ENCODE measurements around the gene MGA.

Gene MGA

DNA sequence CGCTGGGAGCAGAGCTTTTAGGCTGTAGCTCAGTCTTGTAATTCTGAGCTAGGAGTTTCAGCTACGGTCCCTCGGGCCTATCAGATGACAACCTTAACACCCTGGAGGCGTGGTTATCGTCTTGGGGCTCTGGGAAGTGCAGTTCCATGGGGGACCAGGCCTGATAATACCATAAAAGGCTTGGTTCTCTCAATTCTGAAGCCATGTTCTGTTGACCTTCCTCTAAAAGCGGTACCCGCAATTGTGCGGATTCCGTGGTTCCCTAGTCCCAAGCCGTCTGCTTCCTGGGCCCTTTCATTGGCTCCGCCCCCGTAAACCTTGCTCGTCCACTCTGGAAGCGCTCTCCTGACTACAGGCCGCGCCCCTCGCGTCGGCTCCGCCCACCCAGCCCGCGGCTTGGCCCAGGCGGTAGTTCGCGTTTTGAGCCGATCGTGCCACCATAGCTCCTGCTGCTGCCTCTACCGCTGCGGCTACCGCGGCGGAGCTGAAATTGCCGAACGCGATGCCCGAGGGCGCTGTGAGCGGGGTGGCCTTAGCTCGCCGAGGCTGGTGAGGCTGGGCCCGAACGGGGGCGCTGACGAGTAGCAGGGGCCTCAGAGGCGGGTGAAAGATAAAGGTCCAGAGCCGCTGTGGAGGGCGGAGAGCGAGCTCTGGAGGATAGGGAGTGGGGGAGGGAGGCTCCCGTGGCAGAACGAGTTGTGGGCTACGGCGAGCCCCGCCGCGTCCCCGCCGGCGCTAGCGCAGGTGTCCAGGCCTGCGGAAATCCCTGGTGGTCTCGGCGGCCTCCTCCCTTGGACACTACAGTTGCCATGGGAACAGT, 114.1 kb downstream of the MGA start, which contains the start of gene MAPKBP1:
TSS of gene MAPKBP1 (plus strand) at position 423 of the 820 bp plus-strand sequence. CDS start 792 bp downstream, outside the sequence.
- peak; percentile 94 to 97 for DNase-seq (ENCODE audit: low spot score in 2 of 2)
- Mint-ChIP-seq H3K4me1 (peaks cover 36% of the 10 kb centered on the region), H3K36me3 (peaks cover 2% of the 10 kb centered on the region), H3K9me3 (no peaks in the 10 kb centered on the region), H3K27ac (peak within 1 kb of the TSS; percentile 73), H3K4me3 (peak within 1 kb of the TSS; percentile 95), H3K27me3 (no peaks in the 10 kb centered on the region)
- peak; percentile 85 for ATAC-seq (ENCODE audit: low read depth)

DNA sequence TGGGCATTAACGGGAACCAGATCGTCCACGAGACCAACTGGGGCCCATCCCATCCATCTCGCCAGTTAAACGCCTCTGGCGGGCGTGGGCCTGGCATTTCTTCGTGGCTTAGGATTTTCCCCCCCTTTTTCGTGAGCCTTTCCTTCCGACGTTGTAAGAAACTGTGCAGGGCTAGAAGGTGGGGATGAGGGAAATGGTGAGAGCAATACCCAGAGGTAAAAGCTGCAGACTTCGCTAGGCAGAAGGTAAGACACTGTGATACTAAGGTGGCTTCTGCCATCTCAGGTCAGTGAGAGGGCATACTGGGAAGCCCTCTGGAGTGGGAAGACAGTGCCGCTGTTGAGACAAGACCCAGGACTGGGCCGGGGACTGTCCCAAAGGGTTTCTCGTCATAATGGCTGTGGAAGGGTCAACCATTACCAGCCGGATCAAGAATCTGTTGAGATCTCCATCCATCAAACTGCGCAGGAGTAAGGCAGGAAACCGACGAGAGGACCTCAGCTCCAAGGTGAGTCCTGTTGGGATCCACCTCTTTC, 114.7 kb downstream of the MGA start:
- ATAC-seq (ENCODE audit: low read depth) (no peak), DNase-seq (ENCODE audit: low spot score in 2 of 2) (no peak)
- no peaks in the 10 kb centered on the region for H3K9me3 Mint-ChIP-seq
- peaks cover 4% of the 10 kb centered on the region for H3K36me3 Mint-ChIP-seq
- no peaks in the 10 kb centered on the region for H3K27me3 Mint-ChIP-seq
- H3K4me1 Mint-ChIP-seq, result peaks cover 41% of the 10 kb centered on the region
- peak overlapping the region; percentile 73 for H3K27ac Mint-ChIP-seq
- peak overlapping the region; percentile 95 for H3K4me3 Mint-ChIP-seq

DNA sequence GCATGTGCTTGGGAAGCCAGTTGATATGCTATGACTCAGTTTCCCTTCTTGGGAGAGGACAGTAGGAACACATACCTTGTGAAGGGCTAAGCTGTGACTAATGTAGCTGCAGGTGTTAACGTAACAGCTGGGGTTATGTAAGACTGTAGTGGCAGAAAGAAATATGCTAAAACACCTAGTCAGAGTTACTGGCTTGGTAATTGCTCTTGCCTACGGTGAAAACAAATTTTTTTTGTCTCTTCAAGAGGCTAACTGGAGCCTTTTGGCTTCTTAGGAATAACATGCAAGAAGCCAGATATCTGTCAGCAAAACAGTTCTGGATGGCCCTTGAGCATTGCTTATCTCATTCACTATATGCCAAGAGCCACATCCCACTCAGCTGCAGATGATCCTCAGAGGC, 115.4 kb downstream of the MGA start:
- Mint-ChIP-seq H3K9me3 (no peaks in the 10 kb centered on the region), H3K4me1 (peaks cover 43% of the 10 kb centered on the region), H3K4me3 (peak overlapping the region; percentile 95), H3K36me3 (peaks cover 7% of the 10 kb centered on the region), H3K27me3 (no peaks in the 10 kb centered on the region), H3K27ac (no peak overlapping the region)
- DNase-seq (ENCODE audit: low spot score in 2 of 2) (no peak), ATAC-seq (ENCODE audit: low read depth) (no peak)

DNA sequence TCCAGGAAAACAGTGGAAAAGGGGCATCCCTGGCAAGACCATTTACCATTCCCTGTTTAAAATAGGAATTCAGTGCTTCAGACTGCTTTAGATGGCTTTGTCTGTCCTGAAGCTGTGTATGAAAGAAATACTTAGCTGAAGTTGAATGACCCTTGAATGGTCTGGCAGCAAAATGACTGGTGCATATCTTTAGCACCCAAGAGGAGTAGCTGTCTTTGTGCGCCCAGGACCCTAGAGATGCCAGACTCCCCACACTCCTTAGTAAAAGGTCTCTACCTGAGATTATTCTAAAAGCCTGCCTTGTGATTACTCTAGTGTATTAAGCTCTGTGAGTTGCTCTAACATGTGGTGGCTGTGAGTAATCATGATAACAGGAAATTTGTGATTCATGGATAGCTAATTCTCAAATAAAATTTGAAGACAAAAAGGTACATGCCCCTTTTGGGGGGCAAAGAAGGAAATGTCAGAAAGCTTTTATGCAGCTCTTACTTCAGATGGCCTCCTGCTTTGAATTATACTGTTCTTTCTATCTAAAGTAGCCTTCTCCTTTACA, 117.3 kb downstream of the MGA start:
- Mint-ChIP-seq H3K4me1 (peaks cover 43% of the 10 kb centered on the region), H3K36me3 (peaks cover 7% of the 10 kb centered on the region), H3K27me3 (no peaks in the 10 kb centered on the region), H3K9me3 (no peaks in the 10 kb centered on the region), H3K27ac (no peak overlapping the region), H3K4me3 (no peak overlapping the region)
- ATAC-seq (ENCODE audit: low read depth) (no peak), DNase-seq (ENCODE audit: low spot score in 2 of 2) (no peak)

DNA sequence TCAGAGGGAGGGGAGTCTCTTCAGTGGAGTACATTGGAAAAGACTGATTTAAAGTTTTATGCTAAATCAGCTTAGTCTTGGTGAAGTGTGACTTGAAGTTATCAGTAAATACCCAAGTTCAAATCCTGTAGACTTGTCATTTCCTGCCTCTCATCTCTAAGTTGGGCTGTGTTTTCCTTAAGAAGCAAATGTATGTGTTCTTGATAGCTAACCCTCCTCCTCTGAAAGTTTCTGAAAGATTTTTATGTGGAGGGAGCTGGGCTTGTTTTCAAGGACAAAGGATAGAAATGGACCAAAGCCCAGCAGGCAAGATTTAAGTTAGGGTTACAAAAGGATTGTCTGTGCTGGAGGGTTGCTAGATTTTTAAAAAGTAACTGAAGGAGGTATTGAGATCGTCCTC, 118.3 kb downstream of the MGA start:
- H3K27ac Mint-ChIP-seq, result no peak overlapping the region

DNA sequence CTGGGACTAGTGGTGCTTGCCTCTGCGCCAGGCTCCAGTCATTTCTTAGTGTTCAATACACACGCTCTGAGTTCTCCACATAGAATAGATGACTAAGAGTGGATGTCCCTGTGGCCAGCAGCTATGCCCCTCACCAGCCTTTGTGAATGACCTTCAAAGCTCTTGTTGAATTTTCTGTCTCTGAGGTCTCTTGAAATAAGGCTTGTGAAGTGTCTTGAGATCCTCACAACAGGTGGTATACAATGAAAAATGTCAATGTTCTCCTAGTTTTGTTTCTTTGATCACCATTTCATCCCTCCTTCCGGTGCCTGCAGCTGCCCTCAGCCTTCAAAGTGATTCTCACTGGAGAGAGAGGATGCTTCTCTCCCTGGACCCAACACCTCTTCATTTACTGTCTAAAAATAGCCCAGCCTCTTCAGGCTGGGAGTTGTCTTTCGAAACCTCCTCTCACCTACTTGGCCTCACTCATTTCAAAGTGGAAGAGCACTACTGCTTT, 119.5 kb downstream of the MGA start:
- Mint-ChIP-seq H3K4me3 (no peak overlapping the region), H3K27me3 (no peaks in the 10 kb centered on the region), H3K36me3 (peaks cover 7% of the 10 kb centered on the region), H3K4me1 (peaks cover 41% of the 10 kb centered on the region), H3K27ac (no peak overlapping the region), H3K9me3 (no peaks in the 10 kb centered on the region)
- DNase-seq (ENCODE audit: low spot score in 2 of 2) (no peak), ATAC-seq (ENCODE audit: low read depth) (no peak)

More for the DNA sequence above, 118.3 kb downstream of the MGA start:
- ATAC-seq (ENCODE audit: low read depth), result no peak
- Mint-ChIP-seq H3K4me1 (peaks cover 44% of the 10 kb centered on the region), H3K9me3 (no peaks in the 10 kb centered on the region), H3K36me3 (peaks cover 7% of the 10 kb centered on the region), H3K27me3 (no peaks in the 10 kb centered on the region), H3K4me3 (no peak overlapping the region)
- no peak for DNase-seq (ENCODE audit: low spot score in 2 of 2)

DNA sequence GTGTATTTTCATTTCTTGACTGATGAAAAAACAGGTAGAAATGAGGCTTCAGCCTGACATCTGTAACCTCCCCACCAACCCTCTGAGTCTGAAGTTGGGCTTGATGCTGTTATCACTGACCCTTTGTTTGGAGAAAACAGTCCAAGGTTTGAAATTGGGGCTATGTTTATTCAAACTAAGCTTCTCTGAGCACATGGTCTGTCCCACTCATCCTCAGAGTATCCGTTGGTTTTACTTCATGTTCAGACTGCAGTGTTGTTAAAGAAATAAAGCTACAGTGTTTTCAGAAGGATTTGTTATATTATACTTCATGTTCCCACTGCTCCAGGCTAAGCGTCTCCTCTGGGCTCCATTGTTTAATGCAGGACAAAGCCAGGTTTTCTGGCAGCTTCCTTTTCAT, 120.1 kb downstream of the MGA start:
- H3K27me3 Mint-ChIP-seq, result no peaks in the 10 kb centered on the region
- H3K27ac Mint-ChIP-seq, result no peak overlapping the region
- H3K36me3 Mint-ChIP-seq, result peaks cover 7% of the 10 kb centered on the region
- no peaks in the 10 kb centered on the region for H3K9me3 Mint-ChIP-seq
- no peak for DNase-seq (ENCODE audit: low spot score in 2 of 2)
- peaks cover 37% of the 10 kb centered on the region for H3K4me1 Mint-ChIP-seq
- H3K4me3 Mint-ChIP-seq, result no peak overlapping the region
- ATAC-seq (ENCODE audit: low read depth), result no peak

DNA sequence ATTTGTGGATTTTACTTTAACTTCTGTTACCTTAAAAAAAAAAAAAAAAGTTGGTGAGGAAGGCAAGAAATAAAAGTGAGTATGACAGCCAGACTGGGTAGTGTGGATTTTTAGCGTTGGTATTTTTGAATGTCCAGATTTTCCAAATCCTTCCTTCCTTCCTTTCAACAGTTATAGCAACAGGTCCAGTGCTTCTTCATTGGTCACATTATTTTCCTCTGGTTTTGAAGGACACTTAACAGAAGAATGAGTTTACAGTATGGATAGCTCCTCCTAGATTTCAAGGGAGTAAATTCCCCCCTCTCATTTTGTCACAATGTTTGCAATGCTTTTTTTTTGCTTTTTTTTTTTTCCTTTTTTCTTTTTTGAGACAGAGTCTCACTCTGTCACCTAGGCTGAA, 120.5 kb downstream of the MGA start:
- DNase-seq (ENCODE audit: low spot score in 2 of 2) (no peak), ATAC-seq (ENCODE audit: low read depth) (no peak)
- no peak overlapping the region for H3K4me3 Mint-ChIP-seq
- no peaks in the 10 kb centered on the region for H3K27me3 Mint-ChIP-seq
- peaks cover 7% of the 10 kb centered on the region for H3K36me3 Mint-ChIP-seq
- no peaks in the 10 kb centered on the region for H3K9me3 Mint-ChIP-seq
- peaks cover 34% of the 10 kb centered on the region for H3K4me1 Mint-ChIP-seq
- no peak overlapping the region for H3K27ac Mint-ChIP-seq

DNA sequence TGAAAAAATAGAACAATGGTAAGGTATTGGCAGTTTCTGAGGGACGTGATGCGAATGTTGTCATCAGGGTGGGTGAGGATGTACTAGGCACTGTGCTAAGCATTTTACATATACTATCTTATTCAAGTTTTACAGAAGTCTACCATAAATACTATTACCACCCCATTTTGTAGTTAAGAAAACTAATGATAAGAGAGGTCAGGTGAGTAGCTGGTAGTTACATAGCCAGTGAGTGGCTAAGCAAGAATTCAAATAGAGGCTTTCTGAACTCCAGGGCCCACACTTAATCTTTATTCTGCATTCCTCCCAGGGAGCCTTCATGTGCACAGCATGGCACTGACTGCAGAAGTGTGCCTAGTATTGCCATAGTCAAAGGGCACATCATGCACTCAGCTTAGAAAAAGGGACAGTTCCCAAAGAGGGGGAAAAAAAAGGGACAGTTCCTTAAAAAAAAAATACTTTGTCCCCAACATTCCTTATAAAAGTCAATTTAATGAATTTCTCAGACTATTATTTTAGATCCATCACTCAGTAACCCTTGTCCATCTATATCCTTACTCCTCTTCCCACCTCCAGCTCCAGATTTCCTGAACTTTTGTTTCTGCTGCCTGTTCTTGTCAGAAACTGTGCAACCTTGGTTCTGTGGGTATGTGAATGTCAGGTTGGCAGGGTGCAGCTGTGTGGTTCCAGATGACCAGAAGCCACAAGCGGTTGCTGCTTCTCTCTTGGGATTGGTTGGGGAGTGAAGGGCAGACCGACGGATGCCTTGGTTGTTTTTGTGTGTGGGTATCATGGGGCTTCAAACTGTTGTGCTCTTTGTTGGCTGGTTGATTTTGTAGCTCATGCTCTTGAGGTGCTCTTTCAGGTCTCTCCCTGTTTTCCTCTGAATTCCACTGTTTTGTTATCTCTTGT, 122.4 kb downstream of the MGA start:
- Mint-ChIP-seq H3K36me3 (peaks cover 7% of the 10 kb centered on the region), H3K9me3 (no peaks in the 10 kb centered on the region), H3K4me1 (peaks cover 23% of the 10 kb centered on the region), H3K27ac (peak overlapping the region; percentile 18), H3K4me3 (peak overlapping the region; percentile 52), H3K27me3 (no peaks in the 10 kb centered on the region)
- DNase-seq (ENCODE audit: low spot score in 2 of 2) (no peak), ATAC-seq (ENCODE audit: low read depth) (peak; percentile 94)

DNA sequence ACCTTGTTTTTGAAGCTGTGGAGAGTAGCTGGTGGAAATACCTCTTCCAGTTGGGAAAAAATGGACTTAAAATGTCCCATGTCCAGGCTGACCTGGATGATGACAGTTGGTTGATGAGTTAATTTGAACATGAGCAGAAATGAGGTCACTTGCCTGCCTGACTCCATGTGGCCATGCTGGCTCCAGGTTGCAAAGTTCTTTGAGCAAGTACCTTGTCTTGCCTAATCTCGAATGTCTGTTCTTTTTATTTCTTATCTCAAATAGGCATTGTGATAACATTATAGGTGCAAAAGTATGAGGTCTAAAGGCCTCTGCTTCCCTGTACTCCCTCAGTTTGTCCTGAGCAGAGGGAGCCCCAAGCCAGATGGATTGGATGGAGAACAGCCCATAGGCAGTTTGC, 123.1 kb downstream of the MGA start:
- Mint-ChIP-seq H3K27me3 (no peaks in the 10 kb centered on the region), H3K27ac (peak overlapping the region; percentile 18), H3K36me3 (peaks cover 7% of the 10 kb centered on the region), H3K9me3 (no peaks in the 10 kb centered on the region), H3K4me1 (peaks cover 21% of the 10 kb centered on the region), H3K4me3 (peak overlapping the region; percentile 52)
- DNase-seq (ENCODE audit: low spot score in 2 of 2) (no peak), ATAC-seq (ENCODE audit: low read depth) (no peak)

DNA sequence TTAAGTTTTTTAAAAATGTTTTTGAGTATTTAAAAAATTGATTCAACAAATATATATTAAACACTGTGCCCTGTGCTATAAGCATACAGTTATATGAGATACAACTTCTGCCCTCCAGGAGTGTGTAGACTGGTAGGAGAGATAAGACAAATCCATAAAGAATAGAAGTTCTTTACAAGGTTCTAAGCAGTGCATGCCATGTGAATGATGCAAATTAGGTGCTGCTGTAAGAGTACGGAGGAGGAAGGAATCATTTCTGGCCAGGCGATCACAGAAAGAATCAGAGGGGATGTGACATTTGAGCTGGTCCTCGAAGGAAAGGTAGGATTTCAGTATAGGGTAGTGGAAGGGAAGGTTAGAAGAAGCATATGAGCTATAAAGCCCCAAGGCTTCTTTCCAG, 128.1 kb downstream of the MGA start:
- H3K4me1 Mint-ChIP-seq, result peaks cover 22% of the 10 kb centered on the region
- ATAC-seq (ENCODE audit: low read depth), result peak; percentile 50
- no peaks in the 10 kb centered on the region for H3K27me3 Mint-ChIP-seq
- no peak overlapping the region for H3K4me3 Mint-ChIP-seq
- no peaks in the 10 kb centered on the region for H3K9me3 Mint-ChIP-seq
- peaks cover 2% of the 10 kb centered on the region for H3K36me3 Mint-ChIP-seq
- no peak for DNase-seq (ENCODE audit: low spot score in 2 of 2)
- no peak overlapping the region for H3K27ac Mint-ChIP-seq

DNA sequence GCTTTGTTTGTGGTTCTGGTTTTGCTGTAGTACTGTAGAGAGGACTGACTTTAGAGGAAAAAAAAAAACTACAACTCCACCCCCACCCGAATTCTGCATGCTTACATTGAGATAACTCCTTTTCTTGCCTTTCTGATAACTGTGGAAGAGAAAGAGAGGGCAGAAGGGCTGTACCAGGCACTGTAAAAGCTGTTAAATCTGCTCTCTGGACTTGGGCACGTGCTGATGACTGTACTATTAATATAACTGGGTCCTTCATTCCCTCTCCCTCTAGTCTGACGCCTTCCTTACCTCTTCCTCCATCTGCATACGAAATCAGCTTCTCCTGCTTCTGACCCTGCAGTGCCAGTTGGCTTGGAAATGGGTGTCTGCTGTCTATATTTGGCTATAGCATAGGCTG, 129.0 kb downstream of the MGA start:
- no peak for DNase-seq (ENCODE audit: low spot score in 2 of 2)
- H3K4me3 Mint-ChIP-seq, result no peak overlapping the region
- ATAC-seq (ENCODE audit: low read depth), result no peak
- H3K9me3 Mint-ChIP-seq, result no peaks in the 10 kb centered on the region
- peaks cover 2% of the 10 kb centered on the region for H3K36me3 Mint-ChIP-seq
- H3K27ac Mint-ChIP-seq, result no peak overlapping the region
- H3K27me3 Mint-ChIP-seq, result no peaks in the 10 kb centered on the region
- peaks cover 22% of the 10 kb centered on the region for H3K4me1 Mint-ChIP-seq

DNA sequence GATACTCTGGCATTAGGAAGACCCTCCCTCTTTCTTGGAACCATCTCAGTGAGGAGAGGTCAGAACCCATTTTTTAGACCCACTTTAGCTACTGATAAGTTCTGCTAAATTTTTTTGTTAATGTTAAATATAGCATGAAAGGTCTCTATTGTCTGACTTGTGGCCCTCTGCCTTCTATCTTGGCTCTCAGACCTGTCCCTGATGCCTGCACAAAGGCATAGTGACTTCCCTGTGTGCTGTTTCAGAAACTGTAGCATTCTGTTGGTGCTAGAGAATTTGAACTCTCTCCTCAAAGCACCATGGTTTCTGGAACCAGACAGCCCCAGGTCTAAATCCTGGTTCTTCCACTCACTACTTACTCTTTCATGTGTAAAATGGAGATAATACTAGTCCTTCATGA, 129.5 kb downstream of the MGA start:
- ATAC-seq (ENCODE audit: low read depth) (no peak), DNase-seq (ENCODE audit: low spot score in 2 of 2) (no peak)
- H3K36me3 Mint-ChIP-seq, result peaks cover 2% of the 10 kb centered on the region
- peaks cover 22% of the 10 kb centered on the region for H3K4me1 Mint-ChIP-seq
- H3K27ac Mint-ChIP-seq, result no peak overlapping the region
- no peak overlapping the region for H3K4me3 Mint-ChIP-seq
- no peaks in the 10 kb centered on the region for H3K27me3 Mint-ChIP-seq
- no peaks in the 10 kb centered on the region for H3K9me3 Mint-ChIP-seq

DNA sequence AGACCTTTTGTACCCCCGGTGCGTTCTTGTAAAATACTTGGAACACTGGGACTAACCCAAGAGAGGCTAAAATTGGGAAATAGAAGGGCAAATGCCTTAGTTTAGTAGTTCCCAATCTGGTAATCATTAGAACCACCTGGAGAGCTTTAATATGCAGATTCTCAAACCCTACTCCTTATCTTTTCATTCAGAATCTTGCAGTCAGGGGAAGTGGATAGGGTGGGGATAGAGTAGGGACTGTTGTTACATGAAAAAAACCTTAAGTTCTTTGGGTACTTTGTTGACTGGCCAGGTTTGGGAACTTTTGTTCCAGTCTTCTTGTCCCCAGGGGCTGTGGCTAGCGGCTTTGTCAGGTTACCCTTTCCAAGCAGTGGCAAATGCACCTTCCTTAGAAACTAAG, 130.0 kb downstream of the MGA start:
- H3K9me3 Mint-ChIP-seq, result no peaks in the 10 kb centered on the region
- H3K36me3 Mint-ChIP-seq, result peaks cover 2% of the 10 kb centered on the region
- no peak overlapping the region for H3K27ac Mint-ChIP-seq
- no peak for DNase-seq (ENCODE audit: low spot score in 2 of 2)
- peaks cover 23% of the 10 kb centered on the region for H3K4me1 Mint-ChIP-seq
- no peak for ATAC-seq (ENCODE audit: low read depth)
- no peaks in the 10 kb centered on the region for H3K27me3 Mint-ChIP-seq
- H3K4me3 Mint-ChIP-seq, result no peak overlapping the region
